HepG2 (cell line): ENCODE results near the gene JAG1. TPM values are rescaled to one million over a fixed set of nuclear protein-coding genes. Genes with fewer than 3 reads are reported as not detected.
"Not testable (repeated sequence)": the region's sequence is repeated elsewhere in the genome, so short reads cannot be mapped to it uniquely, and the experiment has no call there.

Source experiments
- ATAC-seq: fragments of 200-7000 bp; cut with Tn5 transposase; 3 replicates; pipeline ENCODE4 v1.9.1; 2020; ENCODE audit warnings: mild to moderate bottlenecking, moderate library complexity
- BruUV-seq: library from RNA; stranded (reverse); fragments of 400-500 nt; replicated peaks from 2 replicates; lab custom pipeline; 2021; lab: Mats Ljungman, UMichigan
- CTCF ChIA-PET: fragments of 300-600 bp; formaldehyde crosslinking; extraction: SDS; loops from one replicate; lab custom pipeline; 2021; ENCODE audit warnings: low total read pairs, inconsistent platforms, low intra/inter-chr PET ratio; lab: Yijun Ruan, JAX
- POLR2A ChIA-PET: fragments of 350-600 bp; sonication (Branson Sonifier 250); formaldehyde crosslinking; loops from one replicate; lab custom pipeline; 2020; ENCODE audit warnings: antibody characterized with exemption, inconsistent platforms; lab: Yijun Ruan, JAX
- DNase-seq: peaks from one replicate; pipeline ENCODE4 v3.0.0-alpha.2; 2015; ENCODE audit warnings: low spot score
- FAIRE-seq: peaks from 3 replicates; lab custom pipeline; 2011; peaks lifted over from hg19 to GRCh38; lab: Jason Lieb, UNC
- H2AFZ ChIP-seq: one replicate; pipeline ENCODE4 v1.6.1; 2011; ENCODE audit warnings: low read length, inconsistent platforms
- H3K27ac ChIP-seq: fragments of 300-600 bp; 3 replicates; pipeline ENCODE4 v1.8.0; 2011; ENCODE audit warnings: mixed run types, mild to moderate bottlenecking, mixed read lengths, low read length, inconsistent platforms; ENCODE audit not compliant: insufficient read depth; ENCODE audit errors: extremely low read length
- H3K27me3 ChIP-seq, 2 experiments: fragments of 200-600 bp in 1 of 2; 2 replicates in 1 of 2; 3 replicates in 1 of 2; pipeline versions ENCODE4 v1.6.0 to v1.8.0; 2011; ENCODE audit warnings: low read length in 2 of 2, mild to moderate bottlenecking in 2 of 2, moderate library complexity in 2 of 2, inconsistent platforms in 1 of 2; ENCODE audit not compliant: insufficient read depth in 2 of 2, control insufficient read depth in 1 of 2
- H3K36me3 ChIP-seq, 2 experiments: fragments of 200-600 bp in 1 of 2; replicated peaks in 1 of 2; 2 replicates in 1 of 2; 3 replicates in 1 of 2; pipeline versions ENCODE4 v1.5.1 to v1.8.0; 2011; ENCODE audit warnings: low read length in 2 of 2, inconsistent platforms in 1 of 2; ENCODE audit not compliant: insufficient read depth in 2 of 2, control insufficient read depth in 1 of 2
- H3K4me1 ChIP-seq: 2 replicates; pipeline ENCODE4 v1.5.1; 2012; ENCODE audit warnings: low read length, inconsistent platforms; ENCODE audit not compliant: insufficient read depth
- H3K4me2 ChIP-seq: 2 replicates; pipeline ENCODE4 v1.6.0; 2011; ENCODE audit warnings: low read depth, low read length, inconsistent platforms
- H3K4me3 ChIP-seq, 3 experiments: fragments of 200-600 bp in 1 of 3; sonication (generic), shearing (Covaris generic) in 1 of 3; replicated peaks in 1 of 3; 2 replicates each; pipeline ENCODE4 v1.5.1; 2011 to 2016; ENCODE audit warnings: low read length in 3 of 3, inconsistent platforms in 2 of 3, low read depth in 2 of 3, mild to moderate bottlenecking in 2 of 3, control low read depth in 1 of 3, mixed read lengths in 1 of 3; ENCODE audit not compliant: insufficient read depth in 1 of 3
- H3K79me2 ChIP-seq: one replicate; pipeline ENCODE4 v1.6.1; 2011; ENCODE audit warnings: low read length, inconsistent platforms; ENCODE audit not compliant: insufficient read depth
- H3K9ac ChIP-seq: 2 replicates; pipeline ENCODE4 v1.6.0; 2011; ENCODE audit warnings: mild to moderate bottlenecking, low read depth, low read length, inconsistent platforms; ENCODE audit not compliant: insufficient read depth
- H3K9me3 ChIP-seq: 2 replicates; pipeline ENCODE4 v1.5.1; 2012; ENCODE audit warnings: mild to moderate bottlenecking, low read length
- H4K20me1 ChIP-seq: 2 replicates; pipeline ENCODE4 v1.6.0; 2011; ENCODE audit warnings: inconsistent platforms, mild to moderate bottlenecking, low read length, moderate library complexity; ENCODE audit not compliant: insufficient read depth
- DR1 ChIP-seq: sonication (generic); formaldehyde crosslinking; IDR thresholded peaks from 2 replicates; pipeline ENCODE4 v1.8.0; 2021; ENCODE audit warnings: mild to moderate bottlenecking, missing genetic modification reagents, inconsistent platforms
- FOXM1 ChIP-seq: sonication (generic); formaldehyde crosslinking; IDR thresholded peaks from 2 replicates; pipeline ENCODE4 v1.5.0; 2020; ENCODE audit warnings: missing genetic modification reagents
- ISL2 ChIP-seq: sonication (generic); formaldehyde crosslinking; IDR thresholded peaks from 2 replicates; pipeline ENCODE4 v1.5.0; 2020; ENCODE audit warnings: missing genetic modification reagents
- POGZ ChIP-seq: sonication (generic); formaldehyde crosslinking; IDR thresholded peaks from 2 replicates; pipeline ENCODE4 v1.4.0; 2020; ENCODE audit warnings: mild to moderate bottlenecking, missing genetic modification reagents
- RARA ChIP-seq: IDR thresholded peaks from 2 replicates; pipeline ENCODE4 v1.6.1; 2016; ENCODE audit warnings: missing genetic modification reagents, missing compliant biosample characterization
- ZNF772 ChIP-seq: sonication (generic); formaldehyde crosslinking; IDR thresholded peaks from 2 replicates; pipeline ENCODE4 v1.5.0; 2020; ENCODE audit warnings: mild to moderate bottlenecking, missing genetic modification reagents
- WGBS: methylation state at CpG from one replicate; pipeline ENCODE4 v1.1.6; 2017; ENCODE audit warnings: low lambda C conversion rate; 5-methylcytosine and 5-hydroxymethylcytosine counted together
- in situ Hi-C: cut with HindIII; loops from 2 replicates; pipeline ENCODE4 v1.10.0; 2017; ENCODE audit warnings: low pct_unique_long_range_greater_than_20kb; ENCODE audit not compliant: extremely low pct_ligation_motif_present
- intact Hi-C: fragments of 100-400 bp; cut with micrococcal nuclease; formaldehyde crosslinking; loops from one replicate; pipeline ENCODE4 v1.10.0; 2022; ENCODE audit not compliant: unreplicated experiment
- polyA plus RNA-seq, 8 experiments: library from polyadenylated mRNA; depleted of rRNA in 3 of 8; stranded (reverse) in 7 of 8; unstranded in 1 of 8; fragments of >200 nt; fragmentation: Illumina TruSeq in 4 of 8; extraction: Trizol in 4 of 8; gene quantifications; 2 replicates each; pipeline versions ENCODE4 v1.2.1 to v1.2.3, GENCODE V29; 2011 to 2016; ENCODE audit warnings: low read depth in 4 of 8, missing spikeins in 1 of 8, mixed read lengths in 1 of 8; ENCODE audit not compliant: insufficient read depth in 1 of 8
- total RNA-seq, 5 experiments: library from RNA; depleted of rRNA; stranded (reverse); fragments of >200 nt; fragmentation: Illumina TruSeq; extraction: Trizol; gene quantifications; 2 replicates each; pipeline ENCODE4 v1.2.3, GENCODE V29; 2016; ENCODE audit warnings: low read depth in 1 of 5
- TF ChIP-seq, protein P1 (sequence below): sonication (generic); formaldehyde crosslinking; IDR thresholded peaks from 2 replicates; pipeline ENCODE4 v1.5.0; 2020; ENCODE audit warnings: mild to moderate bottlenecking, missing genetic modification reagents, borderline replicate concordance
- TF ChIP-seq, protein P2 (sequence below): IDR thresholded peaks from 2 replicates; pipeline ENCODE4 v1.6.1; 2016; ENCODE audit warnings: mild to moderate bottlenecking
- TF ChIP-seq, protein P3 (sequence below): sonication (generic); formaldehyde crosslinking; IDR thresholded peaks from 2 replicates; pipeline ENCODE4 v1.4.0; 2020; ENCODE audit warnings: missing genetic modification reagents

The JAG1 gene
- total and polyA plus RNA-seq, 2 of the 13 experiments (the other 11 are each of a cell fraction or from before 2014, with no cell fraction given) = 47.1 to 56.3 TPM

DNA sequence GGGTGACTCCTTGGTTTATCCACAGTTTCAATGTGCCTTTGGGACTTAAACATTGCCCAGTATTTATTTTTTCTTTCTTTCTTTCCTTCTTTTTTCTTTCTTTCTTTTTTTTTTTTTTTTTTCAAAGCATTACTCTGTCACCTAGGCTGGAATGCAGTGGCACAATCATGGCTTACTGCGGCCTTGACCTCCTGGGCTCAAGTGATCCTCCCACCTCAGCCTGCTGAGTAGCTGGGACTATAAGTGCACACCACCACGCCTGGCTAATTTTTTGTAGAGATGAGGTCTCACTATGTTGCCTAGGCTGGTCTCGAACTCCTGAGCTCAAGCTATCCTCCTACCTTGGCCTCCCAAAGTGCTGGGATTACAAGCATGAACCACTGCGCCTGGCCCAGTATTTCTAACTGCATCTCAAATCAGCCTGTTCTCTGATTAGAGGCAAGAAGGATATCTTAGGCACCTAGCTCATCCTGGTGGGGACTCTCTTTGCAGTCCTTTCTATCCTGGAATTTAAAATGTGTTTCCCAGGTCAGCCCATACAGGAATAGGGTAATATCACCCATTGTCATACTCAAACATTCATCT is 56.2 kb downstream of the JAG1 start:
- POLR2A ChIA-PET = interaction anchor here (0.8 to 1.5 kb wide), 5 partner anchors 12 to 183 kb away, joined by 3 to 6 read pairs (median 4); partner anchors contain the start of genes JAG1 and SLX4IP
- H3K9ac ChIP-seq, intact Hi-C loops, in situ Hi-C loops, H2AFZ ChIP-seq, H3K27me3 ChIP-seq, FAIRE-seq, H3K9me3 ChIP-seq, BruUV-seq, H3K79me2 ChIP-seq, H4K20me1 ChIP-seq, H3K36me3 ChIP-seq, CTCF ChIA-PET, H3K4me3 ChIP-seq, H3K4me2 ChIP-seq: not testable (repeated sequence)
- 74% methylated on average over 4 of the region's 4 CpGs for WGBS
- Histone ChIP-seq H3K27ac (peak overlapping the region; percentile 49), H3K4me1 (peaks cover 35% of the 10 kb centered on the region)
- peak; percentile 77 for DNase-seq
- ATAC-seq = peak; percentile 82
- TF ChIP-seq ZNF772 (CRISPR knock-in tag) (0 out of 2 replicates have a peak, but pooled peaks have one; percentile 32), RARA (CRISPR knock-in tag) (peak; percentile 77), POGZ (CRISPR knock-in tag) (peak; percentile 73), ISL2 (CRISPR knock-in tag) (peak; percentile 39; the same call in 1 of the 2 replicates), FOXM1 (CRISPR knock-in tag) (0 out of 2 replicates have a peak, but pooled peaks have one; percentile 21), DR1 (CRISPR knock-in tag) (0 out of 2 replicates have a peak, but pooled peaks have one; percentile 24)
- TF ChIP-seq, protein P1, sequence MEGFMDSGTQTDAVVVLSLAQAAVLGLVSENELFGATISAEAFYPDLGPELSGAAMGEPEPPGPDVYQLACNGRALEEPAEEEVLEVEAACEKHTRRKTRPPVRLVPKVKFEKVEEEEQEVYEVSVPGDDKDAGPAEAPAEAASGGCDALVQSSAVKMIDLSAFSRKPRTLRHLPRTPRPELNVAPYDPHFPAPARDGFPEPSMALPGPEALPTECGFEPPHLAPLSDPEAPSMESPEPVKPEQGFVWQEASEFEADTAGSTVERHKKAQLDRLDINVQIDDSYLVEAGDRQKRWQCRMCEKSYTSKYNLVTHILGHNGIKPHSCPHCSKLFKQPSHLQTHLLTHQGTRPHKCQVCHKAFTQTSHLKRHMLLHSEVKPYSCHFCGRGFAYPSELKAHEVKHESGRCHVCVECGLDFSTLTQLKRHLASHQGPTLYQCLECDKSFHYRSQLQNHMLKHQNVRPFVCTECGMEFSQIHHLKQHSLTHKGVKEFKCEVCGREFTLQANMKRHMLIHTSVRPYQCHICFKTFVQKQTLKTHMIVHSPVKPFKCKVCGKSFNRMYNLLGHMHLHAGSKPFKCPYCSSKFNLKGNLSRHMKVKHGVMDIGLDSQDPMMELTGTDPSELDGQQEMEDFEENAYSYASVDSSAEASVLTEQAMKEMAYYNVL (CRISPR knock-in tag) = peak; percentile 97
- TF ChIP-seq, protein P2, sequence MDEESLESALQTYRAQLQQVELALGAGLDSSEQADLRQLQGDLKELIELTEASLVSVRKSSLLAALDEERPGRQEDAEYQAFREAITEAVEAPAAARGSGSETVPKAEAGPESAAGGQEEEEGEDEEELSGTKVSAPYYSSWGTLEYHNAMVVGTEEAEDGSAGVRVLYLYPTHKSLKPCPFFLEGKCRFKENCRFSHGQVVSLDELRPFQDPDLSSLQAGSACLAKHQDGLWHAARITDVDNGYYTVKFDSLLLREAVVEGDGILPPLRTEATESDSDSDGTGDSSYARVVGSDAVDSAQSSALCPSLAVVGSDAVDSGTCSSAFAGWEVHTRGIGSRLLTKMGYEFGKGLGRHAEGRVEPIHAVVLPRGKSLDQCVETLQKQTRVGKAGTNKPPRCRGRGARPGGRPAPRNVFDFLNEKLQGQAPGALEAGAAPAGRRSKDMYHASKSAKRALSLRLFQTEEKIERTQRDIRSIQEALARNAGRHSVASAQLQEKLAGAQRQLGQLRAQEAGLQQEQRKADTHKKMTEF = 0 out of 2 replicates have a peak, but pooled peaks have one; percentile 38
- TF ChIP-seq, protein P3, sequence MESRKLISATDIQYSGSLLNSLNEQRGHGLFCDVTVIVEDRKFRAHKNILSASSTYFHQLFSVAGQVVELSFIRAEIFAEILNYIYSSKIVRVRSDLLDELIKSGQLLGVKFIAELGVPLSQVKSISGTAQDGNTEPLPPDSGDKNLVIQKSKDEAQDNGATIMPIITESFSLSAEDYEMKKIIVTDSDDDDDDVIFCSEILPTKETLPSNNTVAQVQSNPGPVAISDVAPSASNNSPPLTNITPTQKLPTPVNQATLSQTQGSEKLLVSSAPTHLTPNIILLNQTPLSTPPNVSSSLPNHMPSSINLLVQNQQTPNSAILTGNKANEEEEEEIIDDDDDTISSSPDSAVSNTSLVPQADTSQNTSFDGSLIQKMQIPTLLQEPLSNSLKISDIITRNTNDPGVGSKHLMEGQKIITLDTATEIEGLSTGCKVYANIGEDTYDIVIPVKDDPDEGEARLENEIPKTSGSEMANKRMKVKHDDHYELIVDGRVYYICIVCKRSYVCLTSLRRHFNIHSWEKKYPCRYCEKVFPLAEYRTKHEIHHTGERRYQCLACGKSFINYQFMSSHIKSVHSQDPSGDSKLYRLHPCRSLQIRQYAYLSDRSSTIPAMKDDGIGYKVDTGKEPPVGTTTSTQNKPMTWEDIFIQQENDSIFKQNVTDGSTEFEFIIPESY (CRISPR knock-in tag) = 0 out of 2 replicates have a peak, but pooled peaks have one; percentile 32
